Kasumi-1 (cell line): ENCODE results near the gene DYRK1B.
"Not testable (repeated sequence)": the region's sequence is repeated elsewhere in the genome, so short reads cannot be mapped to it uniquely, and the experiment has no call there.

Source experiments
- DNase-seq, 2 experiments: peaks; one replicate each; lab custom pipeline; 2025; lab: John Stamatoyannopoulos, UW

The DYRK1B gene

DNA sequence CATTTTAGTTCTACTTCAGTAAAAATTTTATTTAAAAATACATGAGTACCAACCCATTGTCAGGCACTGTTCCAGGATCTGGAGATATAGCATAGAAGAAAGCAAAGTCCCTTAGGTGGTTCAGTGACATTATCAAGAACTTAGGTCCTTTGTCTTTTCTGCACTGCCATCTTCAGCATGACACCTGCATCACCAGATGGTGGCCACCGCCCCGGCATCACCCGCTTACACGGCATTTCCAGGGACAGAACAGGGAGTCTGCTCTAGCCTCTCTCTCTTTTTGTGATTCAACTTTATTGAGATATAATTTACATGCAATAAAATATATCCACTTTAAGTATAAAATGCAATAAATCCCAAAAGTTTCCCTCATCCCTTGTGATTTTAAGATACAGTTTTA is 23.5 kb downstream of the DYRK1B start:
- DNase-seq: no peak

- no peak for DNase-seq
Measured at GRCh38 chr19:39809368-39809767, 24.6 kb downstream of the DYRK1B start.

- not testable (repeated sequence) for DNase-seq
Measured at GRCh38 chr19:39808688-39809087, 25.3 kb downstream of the DYRK1B start.

GRCh38 chr19:39807846-39808364 is 26.1 kb downstream of the DYRK1B start:
- no peak for DNase-seq

DNA sequence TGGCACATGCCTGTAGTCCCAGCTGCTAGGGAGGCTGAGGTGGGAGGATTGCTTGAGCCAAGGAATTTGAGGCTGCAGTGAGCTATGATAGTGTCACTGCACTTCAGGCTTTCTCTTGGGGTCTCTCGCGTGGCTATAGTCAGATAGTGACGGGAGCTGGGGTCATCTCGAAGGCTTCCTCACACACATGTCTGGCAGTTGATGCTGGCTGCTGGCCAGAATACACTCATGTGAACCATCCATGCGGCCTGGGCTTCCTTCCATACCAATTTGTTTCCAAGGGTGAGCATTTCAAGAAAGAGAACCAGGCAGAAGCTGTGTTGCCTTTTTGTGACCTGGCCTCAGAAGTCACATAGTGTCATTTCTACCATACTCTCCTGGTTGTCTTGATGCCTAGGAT is 28.9 kb downstream of the DYRK1B start:
- no peak for DNase-seq

- DNase-seq: no peak
Measured at GRCh38 chr19:39802958-39803357, 31.0 kb downstream of the DYRK1B start.

GRCh38 chr19:39797083-39797482 is 36.9 kb downstream of the DYRK1B start:
- DNase-seq: no peak

- no peak for DNase-seq
Measured at GRCh38 chr19:39796000-39796498, 37.9 kb downstream of the DYRK1B start.

DNA sequence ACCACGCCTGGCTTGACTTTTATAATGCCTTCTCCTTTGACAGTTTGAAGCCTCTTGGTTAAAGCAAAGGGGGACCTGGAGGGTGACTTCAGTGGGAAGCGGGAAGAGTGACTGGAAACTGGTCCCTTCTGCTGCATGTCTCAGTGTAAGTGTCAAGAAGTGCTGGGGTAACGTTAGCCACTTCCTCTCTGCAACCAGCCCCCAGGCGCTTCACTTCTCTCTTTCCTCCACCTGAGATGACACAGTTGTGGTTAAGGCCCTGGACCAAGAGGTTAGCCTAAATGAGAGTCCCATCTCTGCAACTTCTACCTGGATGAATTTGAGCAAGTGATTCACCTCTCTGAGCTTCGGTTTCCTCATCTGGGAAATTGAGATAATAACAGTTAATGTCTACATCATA is 39.0 kb downstream of the DYRK1B start:
- peak in 1 of 2 experiments; percentile 9 for DNase-seq

DNA sequence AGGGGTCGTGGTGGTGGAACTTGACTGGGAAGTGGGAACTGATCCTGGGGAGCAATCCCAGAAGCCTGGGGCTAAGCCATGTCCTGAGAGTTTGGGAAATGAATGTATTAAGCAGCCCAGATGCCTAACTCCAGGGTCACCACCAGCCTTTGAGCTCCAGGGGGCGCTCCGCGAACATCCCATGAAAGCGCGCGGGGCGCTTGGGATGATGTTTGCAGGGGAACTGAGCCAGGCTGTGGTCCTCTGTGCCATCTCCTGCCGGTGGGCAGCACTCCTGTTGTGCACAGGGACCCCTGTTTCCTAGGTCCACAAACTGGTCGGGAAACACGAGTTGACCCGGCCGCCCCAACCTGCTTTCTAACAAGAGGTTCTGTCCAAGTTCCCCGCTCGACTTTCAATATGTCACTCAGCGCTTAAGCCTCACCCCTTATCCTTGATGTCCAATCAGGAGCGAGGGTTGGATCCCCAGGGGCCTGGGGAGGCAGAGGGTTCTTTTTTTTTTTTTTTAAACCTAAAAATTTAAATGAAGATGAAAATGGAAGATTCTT is 40.9 kb downstream of the DYRK1B start:
- DNase-seq: peak; percentile 55 to 78

- DNase-seq: no peak
Measured at GRCh38 chr19:39788244-39788643, 45.7 kb downstream of the DYRK1B start.

DNA sequence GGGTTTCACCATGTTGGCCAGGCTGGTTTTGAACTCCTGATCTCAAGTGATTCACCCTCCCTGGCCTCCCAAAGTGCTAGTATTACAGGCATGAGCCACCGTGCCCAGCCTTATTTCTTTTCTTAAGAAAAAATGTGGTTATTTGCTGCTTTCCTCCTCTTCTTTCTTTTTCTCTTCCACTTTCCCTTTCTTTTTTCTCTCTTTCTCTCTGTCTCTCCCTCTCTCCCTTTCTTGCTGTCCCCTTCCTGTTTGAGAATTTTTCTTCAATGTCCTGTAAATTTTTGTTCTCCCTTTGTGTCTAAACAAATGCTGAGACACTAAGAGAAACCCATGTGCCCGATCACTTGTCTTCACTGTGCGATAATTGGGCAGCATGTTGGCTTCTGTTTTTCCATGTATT is 53.1 kb downstream of the DYRK1B start:
- DNase-seq: no peak

- no peak for DNase-seq
Measured at GRCh38 chr19:39778763-39779162, 55.2 kb downstream of the DYRK1B start, which contains the start of gene LEUTX. Gene LEUTX (plus strand): TSS chr19:39778854. CDS start chr19:39778921, 67 bp downstream.
